Body of pancreas (tissue), 4 donors: ENCODE data around the gene AHI1. TPM values are rescaled to one million over a fixed set of nuclear protein-coding genes. Genes with fewer than 3 reads are reported as not detected.

Source experiments
- ATAC-seq: fragments of 150-250 bp; one replicate; pipeline ENCODE4 v1.9.1; 2016
- DNase-seq, 4 donors: peaks; one replicate each; pipeline ENCODE4 v3.0.0-alpha.2; 2019
- H3K27ac ChIP-seq, 4 donors: fragments of 200-600 bp; sonication (generic); 1 replicate in 3 of 4; 2 replicates in 1 of 4; pipeline versions ENCODE4 v1.5.1 to v1.6.1; 2016 to 2019; ENCODE audit warnings: mild to moderate bottlenecking in 1 of 4, mixed read lengths in 1 of 4, moderate library complexity in 1 of 4
- H3K27me3 ChIP-seq, 2 donors: fragments of 200-600 bp; sonication (generic); one replicate each; pipeline ENCODE4 v1.6.0; 2016; ENCODE audit warnings: mild to moderate bottlenecking in 1 of 2
- H3K36me3 ChIP-seq, 2 donors: fragments of 200-600 bp; sonication (generic); replicated peaks in 1 of 2; 2 replicates each; pipeline ENCODE4 v1.5.1; 2016; ENCODE audit warnings: low read depth in 2 of 2; ENCODE audit not compliant: insufficient read depth in 1 of 2
- H3K4me1 ChIP-seq: fragments of 200-600 bp; sonication (generic); one replicate; pipeline ENCODE4 v1.6.0; 2016
- H3K4me3 ChIP-seq, 2 donors: fragments of 200-600 bp; sonication (generic); 1 replicate in 1 of 2; 2 replicates in 1 of 2; pipeline ENCODE4 v1.5.1; 2016 to 2019
- H3K9me3 ChIP-seq, 3 donors: fragments of 200-600 bp; sonication (generic); 1 replicate in 2 of 3; 2 replicates in 1 of 3; pipeline ENCODE4 v1.5.1; 2016
- CTCF ChIP-seq, 7 experiments: fragments of 450-650 bp in 4 of 7; fragments of 200-600 bp in 3 of 7; sonication (generic) in 3 of 7; IDR thresholded peaks; one replicate each; pipeline ENCODE4 v1.5.1; 2016 to 2019; ENCODE audit warnings: antibody characterized with exemption in 7 of 7
- POLR2A ChIP-seq, 3 donors: fragments of 450-650 bp; IDR thresholded peaks; one replicate each; pipeline ENCODE4 v1.6.1; 2016; ENCODE audit warnings: antibody characterized with exemption in 3 of 3, mild to moderate bottlenecking in 2 of 3
- WGBS, 2 donors: methylation state at CpG; one replicate each; pipeline ENCODE4 v1.1.5; 2017; 5-methylcytosine and 5-hydroxymethylcytosine counted together
- intact Hi-C: fragments of 100-400 bp; cut with DNase I; formaldehyde crosslinking; loops from one replicate; pipeline ENCODE4 v1.15.1; 2023
- total RNA-seq, 2 donors: library from RNA; depleted of rRNA; stranded (reverse); fragments of >200 nt; gene quantifications; one replicate each; pipeline ENCODE4 v1.1.0, GENCODE V29; 2016

Gene AHI1
- total RNA-seq, 2 donors from 2014 or later, result 20.2 to 107 TPM

- ATAC-seq, result no peak
- TF ChIP-seq CTCF (IDR thresholded peaks at IDR 0.05) (no peak), POLR2A (IDR thresholded peaks at IDR 0.05) (no peak)
- Histone ChIP-seq H3K27me3 (no peaks in the 10 kb centered on the region), H3K4me3 (no peak overlapping the region), H3K27ac (no peak overlapping the region), H3K4me1 (no peaks in the 10 kb centered on the region), H3K9me3 (no peaks in the 10 kb centered on the region), H3K36me3 (no peaks in the 10 kb centered on the region)
- DNase-seq, result no peak
- intact Hi-C loops, result no loop called here
Measured at GRCh38 chr6:135301304-135301703, 196.2 kb downstream of the AHI1 start.

- Histone ChIP-seq H3K9me3 (no peaks in the 10 kb centered on the region), H3K27me3 (no peaks in the 10 kb centered on the region), H3K4me1 (no peaks in the 10 kb centered on the region), H3K4me3 (no peak overlapping the region), H3K27ac (no peak overlapping the region), H3K36me3 (peaks cover 0 to 1% of the 10 kb centered on the region in 2 donors)
- DNase-seq, result no peak
- TF ChIP-seq POLR2A (IDR thresholded peaks at IDR 0.05) (no peak), CTCF (IDR thresholded peaks at IDR 0.05) (no peak)
- ATAC-seq, result no peak
- intact Hi-C loops, result no loop called here
Measured at GRCh38 chr6:135300576-135300975, 197.0 kb downstream of the AHI1 start.

- ATAC-seq (no peak), DNase-seq (no peak)
- Histone ChIP-seq H3K4me1 (no peaks in the 10 kb centered on the region), H3K36me3 (peaks cover 0 to 2% of the 10 kb centered on the region in 2 donors), H3K27ac (no peak overlapping the region), H3K4me3 (no peak overlapping the region), H3K9me3 (no peaks in the 10 kb centered on the region), H3K27me3 (no peaks in the 10 kb centered on the region)
- intact Hi-C loops, result no loop called here
- WGBS, 2 donors, result 79 to 83% methylated on average over 2 of the region's 2 CpGs
- no peak for TF ChIP-seq POLR2A (IDR thresholded peaks at IDR 0.05)
- TF ChIP-seq CTCF (IDR thresholded peaks at IDR 0.05), result no peak
Measured at GRCh38 chr6:135299256-135299655, 198.3 kb downstream of the AHI1 start.

- peaks cover 0 to 2% of the 10 kb centered on the region in 2 donors for H3K36me3 ChIP-seq
- intact Hi-C loops, result no loop called here
- TF ChIP-seq POLR2A (IDR thresholded peaks at IDR 0.05) (no peak), CTCF (IDR thresholded peaks at IDR 0.05) (no peak)
- 93 to 95% methylated on average over 2 of the region's 2 CpGs for WGBS, 2 donors
- no peaks in the 10 kb centered on the region for H3K9me3 ChIP-seq
- H3K4me1 ChIP-seq, result no peaks in the 10 kb centered on the region
- no peak for ATAC-seq
- no peaks in the 10 kb centered on the region for H3K27me3 ChIP-seq
- H3K4me3 ChIP-seq, result no peak overlapping the region
- no peak overlapping the region for H3K27ac ChIP-seq
- DNase-seq, result no peak
Measured at GRCh38 chr6:135298455-135298854, 199.1 kb downstream of the AHI1 start.

GRCh38 chr6:135296715-135297114 lies 200.8 kb downstream of the AHI1 start:
- intact Hi-C loops, result no loop called here
- WGBS, 2 donors, result 94 to 96% methylated on average over 2 of the region's 2 CpGs
- no peaks in the 10 kb centered on the region for H3K4me1 ChIP-seq
- peaks cover 0 to 2% of the 10 kb centered on the region in 2 donors for H3K36me3 ChIP-seq
- no peak overlapping the region for H3K4me3 ChIP-seq
- H3K27me3 ChIP-seq, result no peaks in the 10 kb centered on the region
- DNase-seq (no peak), ATAC-seq (no peak)
- no peak overlapping the region for H3K27ac ChIP-seq
- TF ChIP-seq POLR2A (IDR thresholded peaks at IDR 0.05), result no peak
- no peak for TF ChIP-seq CTCF (IDR thresholded peaks at IDR 0.05)
- H3K9me3 ChIP-seq, result no peaks in the 10 kb centered on the region
